Left lobe of liver (tissue), 2 donors: ENCODE measurements around the gene CYP2W1. TPM values are rescaled to one million over a fixed set of nuclear protein-coding genes. Genes with fewer than 3 reads are reported as not detected.
"Not testable (repeated sequence)": the region's sequence is repeated elsewhere in the genome, so short reads cannot be mapped to it uniquely, and the experiment has no call there.

Experiments used
- ATAC-seq: fragments of 200-7000 bp; cut with Tn5 transposase; one replicate; pipeline ENCODE4 v1.9.1; 2020; ENCODE audit warnings: mild to moderate bottlenecking, moderate library complexity
- DNase-seq: peaks from one replicate; pipeline ENCODE4 v3.0.0-alpha.2; 2020; ENCODE audit warnings: low spot score
- total RNA-seq: library from RNA; stranded (reverse); gene quantifications from one replicate; pipeline ENCODE4 v1.2.1, GENCODE V29; 2021
- donor health status: DM: no; HTN: no; CAD: no; lungs with moderate emphysema.
- donor health status: DM: no; HTN: yes; CAD: no.

Gene CYP2W1
- total RNA-seq, 1 donor from 2014 or later = 0.08 TPM

DNA sequence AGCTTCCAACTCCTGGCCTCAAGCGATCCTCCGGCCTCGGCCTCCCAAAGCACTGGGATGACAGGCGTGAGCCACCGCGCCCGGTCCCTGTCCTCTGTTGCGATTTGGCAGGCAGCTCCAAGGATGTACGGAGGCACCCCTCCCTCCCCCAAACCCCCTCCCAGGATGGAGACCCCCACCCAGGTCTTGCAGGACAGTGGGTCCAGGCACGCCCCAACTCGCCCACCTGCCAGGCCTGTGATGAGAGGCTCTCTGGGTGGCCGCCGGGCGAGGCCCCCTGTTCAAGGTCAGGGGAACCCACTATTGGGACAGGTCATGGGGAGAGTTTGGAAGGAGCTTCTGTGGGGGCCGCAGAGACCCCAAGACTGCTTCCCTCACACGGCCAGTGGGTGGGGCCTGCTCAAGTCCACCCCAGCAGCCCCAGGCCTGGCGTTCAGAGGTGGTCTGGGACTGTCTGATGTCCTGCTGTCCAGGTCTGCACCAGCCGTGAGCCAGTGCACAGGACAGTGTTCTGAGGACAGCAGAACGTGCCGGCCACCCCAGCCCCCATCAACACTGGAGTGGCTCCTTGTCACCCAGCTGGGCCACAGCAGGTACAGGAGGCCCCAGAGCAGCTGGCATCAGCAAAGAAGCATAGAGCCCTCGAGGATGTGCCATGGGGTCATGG, 31.0 kb upstream of the CYP2W1 start:
- DNase-seq = no peak
- no peak for ATAC-seq

DNA sequence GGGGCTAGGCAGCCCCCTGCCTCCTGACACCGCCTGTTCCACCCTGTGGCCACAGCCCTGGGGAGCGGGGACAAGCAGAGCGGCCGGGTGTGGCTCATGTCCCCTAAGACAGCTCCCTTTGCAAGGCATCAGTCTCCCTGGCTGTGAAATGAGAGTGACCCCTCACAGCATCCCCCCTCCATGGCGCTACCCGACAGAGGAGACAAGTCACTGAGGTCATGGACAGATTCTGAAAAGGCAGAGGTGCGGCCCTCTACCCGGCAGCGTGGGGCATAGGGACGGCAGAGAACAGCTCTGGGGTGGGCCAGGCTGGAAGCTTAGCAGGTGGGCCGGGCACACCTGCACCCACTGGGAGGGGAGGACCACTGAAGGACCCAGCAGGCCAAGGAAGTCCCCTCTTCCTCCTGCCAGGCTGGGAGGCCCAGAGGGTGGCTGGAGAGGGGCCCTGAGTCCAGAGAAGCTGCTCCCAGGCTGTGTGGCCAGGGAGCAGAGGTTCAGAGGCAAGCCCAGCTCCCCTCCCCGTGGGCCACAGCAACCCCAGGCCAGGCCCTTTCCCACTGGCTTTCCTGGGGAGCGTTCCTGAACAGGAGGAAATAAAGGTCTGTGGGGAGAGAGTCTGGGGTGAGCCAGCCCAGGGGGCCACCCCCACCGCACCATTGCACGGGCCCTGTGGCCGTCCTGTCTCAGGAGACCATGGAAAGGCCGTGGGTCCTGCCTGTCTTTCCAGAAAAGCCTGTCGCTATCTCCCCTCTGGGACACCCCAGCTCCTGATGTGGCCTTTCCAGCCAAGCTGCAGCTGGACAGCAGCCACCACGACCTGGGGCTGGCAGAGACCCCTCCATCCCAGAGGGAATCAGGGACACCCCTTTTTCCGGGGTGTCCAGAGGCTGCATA, 30.2 kb upstream of the CYP2W1 start:
- ATAC-seq (no peak), DNase-seq (no peak)

- peak; percentile 66 for DNase-seq
- peak; percentile 75 for ATAC-seq
Measured at GRCh38 chr7:953547-954327, 29.2 kb upstream of the CYP2W1 start.

DNA sequence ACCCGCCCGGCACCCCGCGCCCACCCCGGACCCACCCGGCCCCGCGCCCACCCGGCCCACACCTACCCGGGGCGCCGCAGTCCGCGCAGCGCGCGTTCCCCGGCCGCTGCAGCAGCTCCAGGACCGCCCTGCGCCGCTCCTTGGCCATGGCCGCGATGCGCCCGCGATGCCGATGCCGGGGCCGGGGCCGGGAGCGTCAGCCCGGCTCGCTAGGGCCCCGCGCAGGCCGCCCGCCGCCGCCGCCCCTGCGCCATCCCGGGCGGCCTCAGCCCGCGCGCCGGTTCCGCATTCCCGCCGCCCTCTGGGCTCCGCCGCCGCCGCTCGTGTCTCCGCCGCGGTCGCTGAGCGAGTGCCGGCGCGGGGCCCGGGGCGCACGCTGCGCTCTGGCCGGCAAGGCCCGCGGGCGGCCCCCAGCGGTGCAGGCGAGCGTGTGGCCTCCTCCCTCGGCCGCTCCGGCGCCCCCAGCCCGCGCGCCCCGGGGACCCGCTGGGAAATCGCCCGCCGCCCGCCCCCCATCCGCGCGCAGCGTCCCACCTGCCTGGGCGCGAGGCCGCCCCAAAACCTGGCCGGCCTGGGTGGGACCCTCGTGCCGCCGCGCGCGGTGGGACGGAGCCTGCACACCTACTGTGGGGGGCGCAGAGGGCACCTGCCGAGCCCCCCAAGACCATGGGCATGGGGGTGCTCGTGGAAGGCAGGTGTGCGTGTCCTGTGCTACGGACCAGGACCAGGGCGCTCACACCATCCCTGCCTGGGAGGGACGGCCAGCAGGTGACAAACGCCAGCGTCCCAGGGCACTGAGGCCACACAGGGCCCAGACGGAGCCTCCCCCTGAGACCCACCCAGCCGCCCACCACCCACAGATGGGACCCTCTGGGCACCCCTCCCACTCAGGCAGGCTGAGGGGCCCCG, 28.4 kb upstream of the CYP2W1 start, which contains the start of gene ADAP1:
Gene ADAP1 (minus strand): TSS at position 351 of the 909 bp plus-strand sequence. CDS start 203 bp downstream, at position 148.
- peak; percentile 52 for ATAC-seq
- DNase-seq = no peak

DNA sequence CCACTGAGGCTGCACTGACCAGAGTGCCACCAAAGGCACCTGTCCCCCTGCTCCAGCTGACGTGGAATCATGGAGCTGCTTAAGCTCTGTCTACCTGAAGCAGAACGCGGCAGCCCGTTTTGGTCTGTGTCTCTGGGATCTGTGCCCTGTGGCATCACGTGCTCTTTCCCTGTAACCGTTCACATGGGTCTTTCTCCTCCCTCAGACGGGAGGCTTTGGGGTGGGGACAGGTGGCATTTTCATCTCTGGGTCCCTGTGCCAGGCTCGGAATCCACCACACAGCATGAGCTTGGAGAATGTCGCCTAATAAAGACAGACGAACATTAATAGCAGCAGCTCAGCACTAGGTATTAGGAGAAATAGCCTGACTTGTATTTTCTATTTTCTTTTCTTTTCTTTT, 26.9 kb upstream of the CYP2W1 start:
- no peak for DNase-seq
- no peak for ATAC-seq

DNA sequence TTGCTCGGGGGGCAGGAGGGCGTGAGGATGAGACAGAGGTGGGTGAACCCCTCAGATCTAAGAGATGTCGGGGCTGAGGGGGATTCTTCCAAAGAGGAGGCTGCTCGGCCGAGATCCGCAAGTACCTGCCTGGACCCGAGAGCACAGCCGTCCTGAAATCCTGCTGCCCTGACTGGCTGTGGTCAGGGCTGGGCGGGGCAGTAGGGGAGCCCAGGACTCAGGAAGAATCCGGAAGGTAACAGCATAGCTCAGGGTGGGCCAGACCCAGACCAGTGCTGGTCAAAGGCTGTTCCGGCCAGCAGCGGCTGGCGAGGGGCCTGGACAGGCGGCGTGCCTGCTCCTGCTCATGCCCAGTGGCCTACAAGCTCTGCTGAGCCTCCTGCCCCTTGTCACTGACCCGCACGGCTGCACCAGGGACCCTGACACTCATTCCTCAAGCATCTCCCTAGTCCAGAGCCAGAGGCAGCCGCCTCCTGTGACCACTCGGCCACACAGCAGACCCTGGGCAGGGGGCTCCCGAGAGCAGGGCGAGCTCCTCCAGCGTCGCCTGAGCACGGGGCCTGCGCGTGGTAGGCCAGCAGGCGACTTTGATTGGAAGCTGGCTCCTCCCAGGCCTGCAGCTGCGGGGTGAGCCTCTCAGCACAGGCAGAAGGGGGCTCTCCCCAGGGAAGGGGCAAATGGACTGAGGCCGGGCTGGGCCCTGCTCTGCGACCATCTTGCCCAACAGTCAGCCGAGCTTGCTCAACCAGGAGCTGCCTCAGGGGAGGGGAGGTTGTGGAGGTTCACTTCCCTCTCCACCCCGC, 25.4 kb upstream of the CYP2W1 start:
- DNase-seq (no peak), ATAC-seq (peak; percentile 37)

- ATAC-seq (no peak), DNase-seq (no peak)
Measured at GRCh38 chr7:958221-959200, 24.5 kb upstream of the CYP2W1 start.

- ATAC-seq = no peak
Measured at GRCh38 chr7:959271-959670, 23.7 kb upstream of the CYP2W1 start.

DNA sequence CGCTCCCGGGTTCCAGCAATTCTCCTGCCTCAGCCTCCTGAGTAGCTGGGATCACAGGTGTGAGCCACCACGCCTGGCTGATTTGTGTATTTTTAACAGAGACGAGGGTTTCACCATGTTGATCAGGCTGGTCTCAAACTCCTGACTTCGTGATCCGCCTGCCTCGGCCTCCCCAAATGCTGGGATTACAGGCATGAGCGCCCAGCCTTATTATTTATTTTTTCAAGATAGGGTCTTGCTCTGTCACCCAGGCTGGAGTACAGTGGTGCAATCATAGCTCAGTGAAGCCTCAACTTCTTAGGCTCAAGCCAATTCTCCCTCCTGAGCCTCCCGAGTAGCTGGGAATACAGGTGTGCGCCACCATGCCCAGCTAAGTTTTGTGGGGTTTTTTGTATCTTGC, 23.2 kb upstream of the CYP2W1 start:
- not testable (repeated sequence) for DNase-seq

More at GRCh38 chr7:959271-959670, 23.7 kb upstream of the CYP2W1 start:
- DNase-seq = no peak

DNA sequence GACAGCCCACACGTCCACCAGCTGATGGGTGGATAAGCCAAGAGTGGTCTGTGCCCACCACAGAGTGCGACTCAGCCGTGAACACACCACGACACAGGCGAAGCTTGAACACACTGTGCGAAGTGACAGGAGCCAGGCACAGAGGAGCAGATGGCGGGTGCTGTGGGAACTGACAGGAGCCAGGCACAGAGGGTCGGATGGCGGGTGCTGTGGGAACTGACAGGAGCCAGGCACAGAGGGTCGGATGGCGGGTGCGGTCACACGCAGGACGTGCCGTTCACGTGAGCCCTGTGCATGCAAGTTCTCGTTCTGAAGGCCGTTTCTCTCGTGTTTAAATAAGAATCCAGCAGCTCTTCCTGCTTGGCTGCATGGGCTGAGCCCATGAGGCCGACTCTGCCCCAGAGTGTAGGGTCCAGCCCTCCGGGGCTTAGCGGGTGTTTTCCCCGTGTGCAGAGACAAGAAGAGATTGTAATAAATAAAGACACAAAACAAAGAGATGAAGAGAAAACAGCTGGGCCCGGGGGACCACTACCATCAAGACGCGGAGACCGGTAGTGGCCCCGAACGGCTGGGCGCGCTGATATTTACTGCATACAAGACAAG, 22.6 kb upstream of the CYP2W1 start:
- ATAC-seq = no peak
- DNase-seq = no peak

More for the DNA sequence above, 23.2 kb upstream of the CYP2W1 start:
- ATAC-seq = not testable (repeated sequence)

DNA sequence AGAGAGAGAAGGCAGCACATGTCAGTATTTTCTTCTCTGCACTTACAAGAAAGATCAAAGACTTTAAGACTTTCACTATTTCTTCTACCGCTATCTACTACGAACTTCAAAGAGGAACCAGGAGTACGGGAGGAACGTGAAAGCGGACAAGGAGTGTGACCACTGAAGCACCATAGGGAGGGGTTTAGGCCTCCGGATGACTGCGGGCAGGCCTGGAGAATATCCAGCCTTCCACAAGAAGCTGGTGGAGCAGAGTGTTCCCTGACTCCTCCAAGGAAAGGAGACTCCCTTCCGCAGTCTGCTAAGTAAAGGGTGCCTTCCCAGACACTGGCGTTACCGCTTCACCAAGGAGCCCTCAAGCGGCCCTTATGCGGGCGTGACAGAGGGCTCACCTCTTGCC, 22.0 kb upstream of the CYP2W1 start:
- not testable (repeated sequence) for ATAC-seq, DNase-seq

- ATAC-seq (no peak), DNase-seq (no peak)
Measured at GRCh38 chr7:961546-962400, 21.2 kb upstream of the CYP2W1 start.

GRCh38 chr7:962401-963081, 20.4 kb upstream of the CYP2W1 start:
- no peak for ATAC-seq
- DNase-seq = no peak

DNA sequence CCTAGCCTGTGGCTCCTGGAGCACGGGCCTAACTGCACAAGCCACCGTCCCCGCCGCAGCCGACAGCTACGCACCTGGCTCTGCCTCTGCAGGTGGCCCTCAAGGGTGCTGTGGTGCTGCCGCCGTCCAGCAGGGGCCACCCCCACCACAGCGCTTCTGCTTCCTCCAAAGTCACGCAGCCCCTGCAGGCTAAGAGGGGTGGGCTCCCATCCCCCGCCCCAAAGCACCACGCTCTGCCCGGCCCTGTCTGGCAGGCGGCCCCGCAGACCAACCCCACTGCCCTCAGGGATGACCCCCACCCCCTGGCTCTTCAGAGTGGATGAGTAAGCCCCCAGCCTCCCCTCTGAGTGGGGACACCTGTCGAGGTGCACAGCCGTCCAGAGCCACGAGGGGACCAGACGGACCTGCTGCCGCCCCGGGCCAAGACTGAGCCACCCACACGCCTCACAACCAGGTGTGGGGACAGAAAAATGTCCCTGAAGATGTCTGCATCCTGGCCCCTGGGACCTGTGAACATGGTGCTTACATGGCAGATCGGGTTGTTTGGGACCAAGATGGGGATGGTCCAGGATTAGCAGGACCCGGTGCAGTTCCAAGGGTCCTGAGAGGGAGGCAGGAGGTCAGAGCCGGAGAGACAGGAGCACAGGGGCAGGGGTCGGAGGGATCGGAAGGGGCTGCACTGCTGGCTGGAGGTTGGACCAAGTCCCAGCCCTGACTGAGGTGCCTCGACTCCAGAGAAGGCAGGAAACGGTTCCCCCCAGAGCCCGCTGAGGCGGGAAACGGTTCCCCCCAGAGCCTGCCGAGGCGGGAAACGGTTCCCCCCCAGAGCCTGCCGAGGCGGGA, 19.5 kb upstream of the CYP2W1 start:
- DNase-seq (no peak), ATAC-seq (peak; percentile 43)
